ENCODE measurements around the gene STAP1.
"Not testable (repeated sequence)": the region's sequence is repeated elsewhere in the genome, so short reads cannot be mapped to it uniquely, and the experiment has no call there.

STAP1 gene, protein sequence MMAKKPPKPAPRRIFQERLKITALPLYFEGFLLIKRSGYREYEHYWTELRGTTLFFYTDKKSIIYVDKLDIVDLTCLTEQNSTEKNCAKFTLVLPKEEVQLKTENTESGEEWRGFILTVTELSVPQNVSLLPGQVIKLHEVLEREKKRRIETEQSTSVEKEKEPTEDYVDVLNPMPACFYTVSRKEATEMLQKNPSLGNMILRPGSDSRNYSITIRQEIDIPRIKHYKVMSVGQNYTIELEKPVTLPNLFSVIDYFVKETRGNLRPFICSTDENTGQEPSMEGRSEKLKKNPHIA

DNA sequence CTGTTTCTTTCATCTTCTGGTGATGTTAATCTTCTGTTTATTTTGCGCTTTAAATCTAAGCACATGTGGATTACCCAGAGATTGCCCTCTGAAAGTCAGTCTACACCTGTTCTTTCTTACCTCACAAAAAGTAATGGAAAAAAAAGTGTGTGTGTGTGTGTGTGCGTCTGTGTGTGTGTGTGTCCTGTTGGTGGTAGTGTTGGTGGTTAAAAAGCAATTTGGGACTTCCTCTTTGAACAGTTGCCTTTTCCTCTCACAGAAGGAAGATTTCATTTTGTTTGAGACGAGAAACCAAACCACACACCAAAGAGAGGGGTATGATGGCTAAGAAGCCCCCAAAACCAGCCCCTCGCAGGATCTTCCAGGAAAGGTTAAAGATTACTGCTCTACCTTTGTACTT is at the start of gene STAP1:
STAP1 (plus strand) TSS at position 235 of the 400 bp plus-strand sequence; CDS start at position 318, 83 bp downstream.
- DNase-seq: no peak

DNA sequence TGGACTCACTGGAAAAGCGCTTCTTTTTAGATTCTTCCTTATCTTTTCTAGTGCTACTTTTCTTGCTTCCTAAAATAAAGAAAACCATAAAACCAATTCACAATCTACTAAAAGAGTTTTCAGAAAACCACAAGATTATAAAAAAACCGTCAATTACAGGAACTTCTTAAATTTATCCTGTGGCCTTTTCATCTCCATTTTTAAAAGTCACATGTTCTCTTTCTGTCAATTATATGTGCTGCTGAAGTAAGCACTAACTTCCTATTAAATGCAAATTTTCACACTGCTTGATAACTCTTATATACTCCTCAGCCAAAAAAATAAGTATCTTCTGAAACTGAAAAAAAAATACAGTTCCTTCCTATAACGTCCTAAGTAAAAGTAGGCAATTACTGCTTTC is 46.0 kb upstream of the STAP1 start:
- no peak for DNase-seq

DNA sequence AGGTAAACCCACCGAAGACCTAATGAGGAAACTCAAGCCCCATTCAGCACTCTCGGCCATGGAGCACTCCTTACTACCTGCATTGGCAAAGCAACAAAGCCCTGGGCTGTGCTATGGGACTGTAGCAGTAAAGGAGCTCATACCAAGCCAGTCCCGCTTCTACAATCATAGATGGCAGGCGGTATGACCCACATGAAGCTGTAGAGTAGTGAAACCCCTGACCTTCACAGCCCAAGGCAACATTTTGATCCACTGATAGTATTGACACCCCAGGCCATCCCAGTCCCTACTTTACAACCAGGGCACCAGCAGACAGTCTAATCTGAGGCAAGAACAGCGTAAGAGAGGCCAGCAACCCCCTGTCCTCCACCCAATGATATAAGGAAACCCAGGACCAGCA is 38.4 kb upstream of the STAP1 start:
- no peak for DNase-seq

DNA sequence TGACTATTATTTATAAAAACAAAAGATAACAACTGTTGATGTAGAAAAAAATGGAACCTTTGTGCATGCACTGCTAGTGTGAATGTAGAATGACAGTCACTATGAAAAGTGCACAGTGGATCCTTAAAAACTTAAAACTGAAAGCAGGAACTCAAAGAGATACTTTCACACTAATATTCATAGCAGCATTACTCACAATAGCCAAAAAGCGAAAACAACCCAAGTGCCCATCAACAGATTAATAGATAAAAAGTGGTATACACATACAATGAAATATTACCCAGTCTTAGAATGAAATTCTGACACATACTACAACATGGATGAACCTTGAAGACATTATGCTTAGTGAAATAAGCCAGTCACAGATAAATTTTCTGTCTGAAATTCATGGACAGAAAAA is 37.0 kb upstream of the STAP1 start:
- no peak for DNase-seq

DNA sequence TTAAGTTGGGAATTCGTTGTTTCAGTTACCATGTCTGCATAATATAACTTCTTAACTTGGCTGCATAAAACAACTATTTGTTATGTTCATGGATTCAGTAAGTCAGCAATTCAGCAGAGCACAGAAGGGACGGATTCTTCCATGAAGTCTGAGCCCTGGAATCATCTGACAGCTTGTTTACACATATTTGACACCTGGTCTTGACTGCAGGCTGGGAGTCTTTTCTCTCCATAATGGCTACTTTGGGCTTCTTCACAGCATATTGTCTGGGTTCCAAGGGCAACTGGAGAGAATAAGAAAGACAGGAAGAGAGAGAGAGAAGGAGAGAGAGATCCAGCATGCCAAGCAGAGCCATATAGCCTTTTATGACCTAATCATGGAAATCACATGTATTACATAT is 36.3 kb upstream of the STAP1 start:
- no peak for DNase-seq

DNA sequence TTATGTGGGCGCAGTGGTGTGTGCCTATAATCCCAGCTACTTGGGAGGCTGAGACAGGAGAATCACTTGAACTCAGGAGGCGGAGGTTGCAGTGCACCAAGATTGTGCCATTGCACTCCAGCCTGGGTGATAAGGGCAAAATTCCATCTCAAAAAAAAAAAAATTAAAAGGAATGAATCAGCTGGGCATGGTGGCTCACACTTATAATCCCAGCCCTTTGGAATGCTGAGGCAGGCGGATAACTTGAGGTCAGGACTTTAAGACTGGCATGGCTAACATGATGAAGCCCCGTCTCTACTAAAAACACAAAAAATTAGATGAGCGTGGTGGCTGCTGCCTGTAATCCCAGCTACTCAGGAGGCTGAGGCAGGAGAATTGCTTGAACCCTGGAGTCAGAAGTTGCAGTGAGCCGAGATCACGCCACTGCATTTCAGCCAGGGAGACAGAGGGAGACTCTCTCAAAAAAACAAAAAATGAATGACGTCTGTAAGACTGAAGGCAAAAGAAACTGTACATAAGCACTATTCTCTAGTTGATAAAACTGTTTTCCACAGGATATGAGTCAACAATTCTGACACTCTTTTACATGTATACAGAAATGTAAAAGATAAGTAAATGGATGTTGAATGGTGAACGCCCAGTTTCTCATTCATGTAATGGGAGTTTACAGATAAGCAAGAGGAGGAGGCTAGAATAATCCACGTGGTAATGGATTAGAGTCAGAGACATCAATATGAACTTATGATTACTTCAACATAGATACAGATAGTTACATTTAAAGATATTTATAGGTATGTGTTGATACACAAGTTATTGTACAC is 35.5 kb upstream of the STAP1 start:
- DNase-seq: no peak

DNA sequence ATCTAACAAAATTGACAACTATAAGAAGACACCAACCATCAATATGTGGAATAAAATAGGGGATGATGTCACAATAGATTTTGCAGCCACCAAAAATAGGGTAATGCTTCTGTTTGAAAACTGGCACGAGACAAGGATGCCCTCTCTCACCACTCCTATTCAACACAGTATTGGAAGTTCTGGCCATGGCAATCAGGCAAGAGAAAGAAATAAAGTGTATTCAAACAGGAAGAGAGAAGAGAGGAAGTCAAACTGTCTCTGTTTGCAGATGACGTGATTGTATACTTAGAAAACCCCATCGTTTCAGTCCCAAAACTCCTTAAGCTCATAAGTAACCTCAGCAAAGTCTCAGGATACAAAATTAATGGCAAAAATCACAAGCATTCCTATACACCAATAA is 34.4 kb upstream of the STAP1 start:
- DNase-seq: not testable (repeated sequence)

DNA sequence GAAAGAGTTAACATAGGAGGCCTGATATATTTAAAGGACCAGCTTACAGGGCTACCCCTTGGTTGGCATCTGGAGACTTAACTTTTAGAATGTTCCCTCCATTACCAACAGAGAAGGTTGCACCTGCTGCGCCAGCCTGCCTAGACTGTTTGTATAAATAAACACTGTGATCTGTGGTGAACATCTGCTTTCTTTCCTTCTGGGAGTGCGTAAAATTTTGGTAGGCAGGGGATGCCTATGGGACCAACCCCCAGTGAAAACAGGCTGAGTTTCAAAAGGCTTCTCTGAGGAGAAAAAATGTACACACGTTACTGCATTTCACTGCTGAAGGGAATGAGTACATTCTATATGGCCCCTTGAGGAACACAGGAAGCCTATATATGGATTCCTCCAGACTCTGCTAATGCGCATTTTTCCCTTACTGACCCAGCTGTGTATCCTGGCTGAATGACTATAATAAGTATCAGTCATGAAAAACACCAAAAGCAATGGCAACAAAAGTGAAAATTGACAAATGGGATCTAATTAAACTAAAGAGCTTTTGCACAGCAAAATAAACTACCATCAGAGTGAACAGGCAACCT is 27.1 kb upstream of the STAP1 start:
- DNase-seq: no peak

DNA sequence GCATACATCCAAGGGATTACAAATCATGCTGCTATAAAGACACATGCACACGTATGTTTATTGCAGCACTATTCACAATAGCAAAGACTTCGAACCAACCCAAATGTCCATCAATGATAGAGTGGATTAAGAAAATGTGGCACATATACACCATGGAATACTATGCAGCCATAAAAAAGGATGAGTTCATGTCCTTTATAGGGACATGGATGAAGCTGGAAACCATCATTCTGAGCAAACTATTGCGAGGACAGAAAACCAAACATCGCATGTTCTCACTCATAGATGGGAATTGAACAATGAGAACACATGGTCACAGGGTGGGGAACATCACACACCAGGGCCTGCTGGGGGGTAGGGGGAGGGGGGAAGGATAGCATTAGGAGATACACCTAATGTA is 26.1 kb upstream of the STAP1 start:
- not testable (repeated sequence) for DNase-seq

DNA sequence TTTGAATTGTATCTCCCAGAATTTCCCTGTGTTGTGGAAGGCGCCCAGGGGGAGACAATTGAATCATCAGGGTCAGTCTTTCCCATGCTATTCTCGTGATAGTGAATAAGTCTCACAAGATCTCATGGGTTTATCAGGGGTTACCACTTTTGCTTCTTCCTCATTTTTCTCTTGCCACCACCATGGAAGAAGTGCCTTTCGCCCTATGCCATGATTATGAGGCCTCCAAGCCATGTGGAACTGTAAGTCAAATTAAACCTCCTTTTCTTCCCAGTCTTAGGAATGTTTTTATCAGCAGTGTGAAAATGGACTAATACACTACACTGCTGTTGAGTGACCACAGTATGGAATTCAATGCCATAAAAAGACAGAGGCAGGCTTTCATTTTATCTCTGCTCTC is 25.4 kb upstream of the STAP1 start:
- DNase-seq: no peak

DNA sequence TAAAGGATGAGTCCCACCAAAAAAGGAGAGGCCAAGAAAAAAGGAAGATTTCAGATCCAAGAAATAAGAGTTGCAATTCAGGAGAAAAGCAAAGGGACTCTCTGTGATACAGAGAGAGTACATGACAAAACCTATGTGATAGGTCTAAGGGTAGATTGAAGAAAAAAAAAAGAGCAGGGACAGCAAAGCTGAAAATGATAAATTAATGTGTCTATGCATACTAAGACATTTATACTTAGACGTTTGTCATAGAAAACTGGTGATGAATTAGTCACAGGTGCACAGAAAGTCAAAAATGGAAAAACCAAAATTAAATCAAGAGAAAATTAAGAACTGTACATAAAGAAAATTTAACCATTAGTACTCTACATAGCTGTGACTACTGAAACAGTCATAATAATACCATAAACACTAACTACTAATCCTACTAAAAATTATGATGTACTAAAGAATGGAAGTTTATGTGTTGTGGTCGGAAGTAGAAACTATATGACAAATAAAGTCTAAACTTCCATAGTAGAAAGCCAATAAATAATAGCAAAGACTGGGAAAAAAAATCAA is 23.2 kb upstream of the STAP1 start:
- no peak for DNase-seq

DNA sequence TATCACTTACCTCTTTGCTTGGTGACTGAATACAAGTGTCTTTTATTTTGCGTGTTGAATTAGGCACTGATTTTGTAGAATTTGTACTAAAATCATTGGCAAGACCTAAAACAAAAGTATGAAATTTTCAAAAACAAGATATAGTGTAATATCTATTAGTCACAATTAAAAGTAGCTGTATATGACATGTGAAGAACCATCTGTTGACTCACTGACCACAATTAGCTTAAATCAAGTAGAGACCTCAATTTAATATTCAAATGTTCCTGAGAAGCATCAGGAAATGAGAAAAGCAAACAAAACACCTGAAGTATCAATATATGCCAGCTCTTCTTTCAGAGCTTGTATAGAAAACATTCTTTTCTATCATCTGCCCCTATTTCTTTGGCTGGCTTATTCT is 18.7 kb upstream of the STAP1 start:
- no peak for DNase-seq

DNA sequence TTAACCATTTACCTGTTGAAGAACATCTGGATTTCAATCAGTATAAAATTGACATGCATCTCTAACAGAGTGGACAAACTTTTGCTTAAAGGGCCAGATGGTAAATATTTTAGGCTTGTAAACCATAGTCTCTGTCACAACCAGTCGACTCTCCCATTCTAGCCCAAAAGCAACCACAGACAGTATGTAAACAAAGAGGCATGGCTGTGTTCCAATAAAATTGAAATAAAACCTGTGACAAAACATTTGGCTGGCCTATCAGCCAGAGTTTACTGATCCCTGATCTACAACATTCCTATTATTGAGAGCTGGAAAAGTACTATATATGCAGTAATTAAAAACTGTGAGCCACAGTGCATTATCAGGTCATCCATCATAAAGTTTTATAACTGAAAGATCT is 16.5 kb upstream of the STAP1 start:
- DNase-seq: no peak

DNA sequence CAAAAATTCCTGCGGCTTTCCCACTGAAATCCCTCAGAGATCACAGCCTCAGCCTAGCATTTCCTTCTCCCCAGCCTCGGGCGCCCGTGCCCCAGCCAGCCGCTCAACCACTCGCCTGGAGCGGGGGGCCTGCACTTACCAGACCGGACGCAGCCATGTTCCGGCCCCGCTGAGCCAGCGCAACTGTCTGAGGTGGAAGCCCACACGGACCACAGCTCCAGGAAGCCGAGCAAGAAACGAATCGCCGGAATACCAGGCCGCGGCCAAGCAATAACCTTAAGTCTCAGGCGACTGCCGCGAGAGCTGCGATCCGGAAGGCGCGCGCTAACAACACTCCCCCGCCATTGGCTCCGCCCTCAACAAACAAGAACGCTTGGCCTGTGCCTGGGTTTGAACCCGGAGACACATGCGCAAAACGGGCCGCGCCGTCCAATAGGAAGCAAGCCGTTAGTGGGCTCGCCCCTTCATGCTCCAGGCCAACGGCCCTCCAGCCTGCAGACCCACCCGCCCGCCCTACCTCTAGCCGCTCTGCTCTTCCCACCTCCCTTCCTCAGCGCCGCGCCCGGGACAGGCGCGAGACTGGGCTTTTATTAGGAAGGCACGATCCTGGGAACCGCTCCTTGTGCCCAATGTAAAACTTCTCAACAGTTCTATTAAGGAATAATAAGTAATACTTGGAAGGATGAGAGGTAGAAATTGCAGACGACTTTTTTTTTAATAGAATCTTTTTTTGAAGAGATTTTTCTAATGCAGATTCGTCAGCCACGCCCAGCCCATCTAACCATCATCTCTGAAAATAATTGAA is 13.1 kb upstream of the STAP1 start, which contains the start of gene CENPC:
CENPC (minus strand) TSS at position 305 of the 805 bp plus-strand sequence; CDS start at position 157, 148 bp downstream.
- DNase-seq: peak; percentile 35

DNA sequence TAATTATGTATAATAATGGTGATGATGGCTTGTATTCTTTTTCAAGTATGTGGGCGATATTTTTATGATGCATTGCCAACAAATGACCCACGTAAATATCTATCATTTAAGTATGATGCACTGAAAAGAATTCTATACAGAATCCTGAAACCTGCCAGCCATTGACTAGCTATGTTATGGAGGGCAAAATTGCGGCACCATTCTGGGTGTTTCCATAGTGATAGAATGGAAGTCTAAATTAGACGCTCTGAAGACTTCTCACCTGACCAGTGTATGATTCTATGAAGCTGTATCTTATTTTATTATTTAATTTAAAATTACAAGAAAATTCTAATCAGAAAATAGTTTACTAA is 12.5 kb upstream of the STAP1 start:
- no peak for DNase-seq

DNA sequence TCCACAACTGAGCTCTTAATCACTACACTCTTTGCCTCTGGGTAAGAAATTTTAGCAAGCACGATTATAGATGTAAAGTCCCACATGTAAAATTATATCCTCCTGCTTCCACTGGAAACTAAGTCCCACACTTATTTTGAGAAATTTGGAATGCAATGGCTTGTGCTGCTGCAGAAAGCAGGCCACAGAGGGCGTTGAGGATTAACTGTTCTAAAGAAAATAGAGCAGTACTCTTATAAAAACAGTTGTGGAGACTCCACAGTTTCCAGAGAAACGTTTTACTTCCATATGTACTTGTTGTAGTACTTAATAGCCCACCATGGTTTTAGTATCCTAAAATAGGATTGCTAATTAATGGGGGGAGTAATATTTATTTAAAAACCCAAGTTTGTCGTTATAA is 11.6 kb upstream of the STAP1 start:
- DNase-seq: no peak

DNA sequence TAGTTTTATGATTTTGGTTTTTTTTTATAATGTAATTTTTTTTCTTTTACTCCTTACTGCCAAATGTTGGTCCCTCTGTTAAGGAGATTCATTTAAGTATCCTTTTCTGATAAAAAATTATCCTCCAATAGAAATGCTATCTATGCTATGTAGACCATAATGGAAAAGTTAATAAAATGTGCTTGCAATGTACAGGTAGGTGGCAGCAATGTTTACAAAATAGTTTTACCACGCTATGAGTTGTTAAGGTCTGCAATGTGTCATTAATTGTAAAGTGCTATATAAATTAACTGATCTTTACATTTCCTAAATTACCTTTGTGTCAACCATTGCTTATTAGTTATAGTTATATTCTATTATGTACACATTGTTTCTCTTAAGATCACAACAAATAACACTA is 9.4 kb upstream of the STAP1 start:
- no peak for DNase-seq

DNA sequence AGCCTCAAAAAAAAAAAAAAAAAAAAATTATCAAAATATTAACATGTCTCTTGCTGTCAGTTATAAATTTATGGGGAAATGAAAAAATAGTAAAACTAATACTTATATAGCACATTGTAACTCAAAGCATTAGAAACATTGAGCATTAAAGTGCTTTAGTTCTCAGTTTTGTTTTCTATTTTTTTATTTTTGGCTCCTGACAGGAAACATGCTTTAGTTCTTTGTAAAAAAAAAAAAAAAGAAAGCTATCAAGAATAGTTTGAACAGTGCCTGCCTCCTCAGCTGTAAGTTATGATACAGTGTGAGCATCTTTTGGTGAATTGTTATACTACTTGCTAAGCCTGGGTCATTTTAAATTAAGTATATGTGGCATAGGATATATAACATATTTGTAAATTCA is 8.1 kb upstream of the STAP1 start:
- no peak for DNase-seq

DNA sequence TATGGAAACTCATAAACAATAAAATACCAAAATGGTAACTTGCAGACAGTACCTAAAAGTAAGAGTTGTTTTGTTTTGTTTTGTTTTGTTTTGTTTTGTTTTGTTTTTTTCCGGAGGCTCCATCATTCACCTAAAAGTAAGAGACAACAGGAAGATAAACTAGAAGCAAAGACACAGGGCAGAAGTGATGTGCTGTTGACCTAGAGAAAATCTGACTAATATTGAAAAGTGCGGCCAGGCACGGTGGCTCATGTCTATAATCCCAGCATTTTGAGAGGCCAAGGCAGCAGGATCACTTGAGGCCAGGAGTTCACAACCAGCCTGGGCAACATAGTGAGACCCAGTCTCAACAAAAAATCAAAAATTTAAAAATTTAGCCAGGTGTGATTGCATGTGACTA is 7.7 kb upstream of the STAP1 start:
- no peak for DNase-seq

DNA sequence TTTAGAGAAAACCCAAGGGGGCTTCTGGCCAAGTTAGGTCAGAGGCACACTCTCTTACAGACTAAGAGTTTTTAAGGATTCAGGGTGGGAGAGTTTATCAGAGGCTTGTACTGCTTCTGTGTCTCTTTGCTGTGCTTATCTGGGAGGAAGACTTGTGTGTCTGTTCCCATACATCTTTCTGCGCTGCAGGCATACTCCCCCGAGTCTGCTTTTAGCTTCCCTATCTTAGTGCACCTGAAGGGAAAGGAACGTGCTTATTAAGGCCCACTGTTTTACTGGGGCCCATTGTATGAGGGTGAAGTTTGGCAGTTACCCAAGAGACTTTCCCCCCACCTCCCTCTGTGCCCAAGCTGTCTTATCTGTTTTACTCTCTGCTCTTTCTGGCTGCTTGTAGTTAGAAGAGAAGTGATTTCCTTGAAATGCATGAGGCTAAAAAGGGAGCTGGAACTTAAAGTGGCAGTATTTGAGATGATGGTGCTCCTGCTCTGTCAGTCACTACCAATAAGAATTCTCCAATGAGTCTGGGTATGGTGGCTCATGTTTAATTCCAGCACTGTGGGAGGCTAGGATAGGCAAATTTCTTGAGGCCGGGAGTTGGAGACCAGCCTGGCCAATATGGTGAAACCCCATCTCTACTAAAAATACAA is 6.3 kb upstream of the STAP1 start:
- DNase-seq: not testable (repeated sequence)

DNA sequence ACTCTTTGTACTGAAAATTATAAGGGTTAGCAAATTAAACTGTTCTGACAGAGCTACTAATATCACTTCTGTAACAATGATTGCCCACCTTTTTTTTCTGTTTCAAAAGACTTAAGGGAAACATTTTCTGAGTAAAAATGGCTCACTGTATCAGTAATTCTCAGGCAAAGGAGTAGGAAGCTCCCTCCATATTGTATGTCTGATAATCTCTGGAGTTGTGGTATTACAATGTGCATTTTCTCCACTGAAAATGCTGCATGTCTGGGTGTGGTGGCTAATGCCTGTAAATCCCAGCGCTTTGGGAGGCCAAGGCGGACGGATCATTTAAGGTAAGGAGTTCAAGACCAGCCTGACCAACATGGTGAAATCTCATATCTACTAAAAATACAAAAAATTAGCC is 4.4 kb upstream of the STAP1 start:
- DNase-seq: no peak

DNA sequence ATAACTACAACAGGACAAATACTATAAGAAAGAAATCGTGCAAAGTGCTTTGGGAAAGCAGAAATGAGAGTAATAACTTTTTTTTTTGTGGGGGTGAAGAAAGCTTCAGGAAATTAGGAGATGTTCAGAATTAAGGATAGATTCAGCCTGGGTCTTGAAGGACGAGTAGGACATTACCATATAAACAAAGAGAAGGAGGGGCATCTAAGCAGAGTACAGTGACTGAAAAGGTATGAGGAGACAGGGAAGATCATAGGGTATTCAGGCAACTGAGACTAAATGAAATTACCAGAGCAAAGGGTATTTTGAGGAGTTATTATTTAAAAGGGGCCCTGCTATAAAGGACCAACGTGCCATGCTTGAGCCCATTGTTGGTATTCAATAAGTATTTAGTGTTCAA is 3.1 kb upstream of the STAP1 start:
- DNase-seq: no peak
